Measurements from ENCODE around the gene JSRP1.

The JSRP1 gene

DNA sequence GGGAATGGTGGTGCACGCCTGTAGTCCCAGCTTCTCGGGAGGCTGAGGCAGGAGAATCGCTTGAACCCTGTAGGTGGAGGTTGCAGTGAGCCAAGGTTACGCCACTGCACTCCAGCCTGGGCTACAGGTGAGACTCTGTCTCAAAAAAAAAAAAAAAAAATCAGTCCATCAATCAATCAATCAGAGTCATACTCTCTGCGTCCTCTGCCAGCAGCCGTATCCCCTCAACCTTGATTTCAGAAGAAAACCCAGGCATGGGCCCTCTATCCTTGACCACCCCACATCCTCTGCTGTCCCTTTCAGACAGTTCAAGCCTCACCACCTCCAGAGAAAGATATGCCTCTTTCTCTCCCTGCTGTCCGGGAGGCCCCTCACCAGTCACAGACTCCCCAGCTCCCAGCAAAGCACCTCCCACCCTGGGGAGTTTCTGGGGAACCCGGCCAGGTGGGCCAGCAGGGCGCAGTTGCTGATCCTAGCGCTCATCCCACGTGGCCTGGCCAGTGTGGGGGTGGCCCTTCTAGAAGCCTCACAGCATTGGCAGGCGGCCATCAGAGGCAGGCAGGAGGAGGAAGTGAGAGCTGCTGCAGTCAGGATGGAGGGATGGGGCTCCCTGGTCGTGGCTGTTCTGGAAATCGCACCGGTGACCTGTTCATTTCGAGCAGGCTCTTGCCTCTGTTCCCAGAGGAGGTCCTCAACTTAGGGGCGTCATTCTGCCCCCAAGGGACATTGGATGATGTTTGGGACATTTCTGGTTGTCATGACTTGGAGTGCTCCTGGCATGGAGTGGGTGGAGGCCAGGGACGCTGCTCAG lies 10.2 kb upstream of the JSRP1 start:
- DNase-seq: no peak

GRCh38 chr19:2261438-2262172 lies 5.4 kb upstream of the JSRP1 start:
- DNase-seq: no peak

DNA sequence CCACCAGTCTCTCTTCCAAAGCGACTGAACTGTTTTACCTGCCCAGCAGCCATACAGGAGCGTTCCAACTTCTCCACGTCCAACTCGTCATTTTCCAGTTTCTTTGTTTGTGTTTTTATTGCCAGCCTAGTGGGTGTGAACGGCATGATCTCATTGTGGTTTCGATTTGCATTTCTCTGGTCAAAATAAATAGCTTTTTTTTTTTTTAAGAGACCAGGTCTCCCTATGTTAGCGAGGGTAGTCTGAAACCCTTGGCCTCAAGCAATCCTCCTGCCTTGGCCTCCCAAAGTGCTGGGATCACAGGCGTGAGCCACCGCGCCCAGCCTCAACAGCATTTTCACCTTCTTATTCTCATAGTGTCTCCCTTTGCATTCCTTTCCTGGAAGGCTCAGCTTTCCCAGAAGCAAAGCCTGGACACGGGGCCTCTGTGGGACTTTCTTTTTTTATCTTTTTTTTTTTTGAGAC lies 4.2 kb upstream of the JSRP1 start:
- no peak for DNase-seq

DNA sequence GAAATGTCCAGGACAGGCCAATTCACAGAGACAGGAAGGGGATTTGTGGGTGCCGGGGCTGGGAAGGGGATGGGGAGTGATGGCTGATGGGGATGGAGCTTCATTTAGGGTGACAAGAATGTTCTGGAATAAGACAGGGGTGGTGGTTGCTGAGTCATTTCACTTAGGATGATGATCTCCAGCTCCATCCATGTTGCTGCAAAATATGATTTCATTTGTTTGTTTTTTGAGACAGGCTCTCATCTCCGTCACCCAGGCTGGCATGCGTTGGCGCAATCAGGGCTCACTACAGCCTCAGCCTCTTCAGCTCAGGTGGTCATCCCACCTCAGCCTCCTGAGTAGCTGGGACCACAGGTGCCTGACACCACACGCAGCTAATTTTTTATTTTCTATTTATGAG lies 3.1 kb upstream of the JSRP1 start:
- no peak for DNase-seq

GRCh38 chr19:2255112-2255845 lies 938 bp downstream of the JSRP1 start:
- DNase-seq: no peak

GRCh38 chr19:2254064-2254872 lies 1.9 kb downstream of the JSRP1 start:
- DNase-seq: no peak

DNA sequence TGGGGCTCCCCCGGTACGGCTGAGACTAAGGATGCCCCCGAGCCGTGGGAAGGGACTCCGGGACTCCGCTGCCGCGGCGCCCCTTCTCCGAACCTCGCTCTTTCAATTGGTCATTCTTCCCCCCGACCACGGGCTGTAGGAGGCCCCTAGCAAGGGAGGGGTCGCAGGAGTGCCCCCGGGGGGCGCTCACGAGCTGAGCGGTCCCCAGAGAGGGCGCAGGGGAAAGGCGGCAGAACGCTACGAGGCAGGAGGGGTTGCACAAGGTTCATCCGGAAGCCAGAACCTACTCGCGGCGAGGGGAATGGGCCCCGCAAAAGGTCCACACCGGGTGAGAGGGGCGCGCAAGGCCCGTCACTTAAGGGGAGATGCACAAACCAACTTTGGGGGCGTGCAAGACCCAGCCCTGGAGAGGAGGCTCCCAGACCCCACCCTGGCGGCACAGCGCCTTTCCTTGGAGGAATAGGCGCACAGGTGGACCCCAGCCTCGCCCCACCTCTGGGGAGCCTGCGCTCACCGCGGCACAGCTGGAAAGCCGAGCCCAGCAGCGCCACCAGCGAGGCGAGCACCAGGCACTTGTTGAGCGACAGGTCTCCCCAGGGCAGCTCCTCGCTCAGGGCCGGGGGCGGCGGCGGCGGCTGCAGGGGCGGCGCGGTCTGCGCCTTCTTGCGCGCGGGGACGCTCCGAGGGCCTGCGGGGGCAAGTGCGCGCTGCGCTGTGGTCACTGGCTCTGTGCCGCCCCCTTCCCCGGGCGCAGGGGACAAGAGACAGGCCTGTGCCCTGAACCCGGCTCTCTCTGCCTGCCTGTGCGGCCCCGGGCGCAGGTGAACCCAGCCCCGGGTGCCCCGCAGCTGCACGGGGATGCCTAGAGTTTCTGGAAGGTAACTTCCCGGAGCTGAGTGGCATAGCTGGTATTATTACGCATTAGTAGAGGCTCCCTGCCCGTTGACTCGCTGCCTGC lies 2.8 kb downstream of the JSRP1 start:
- no peak for DNase-seq

- no peak for DNase-seq
Measured at GRCh38 chr19:2252797-2253105, 3.5 kb downstream of the JSRP1 start.

GRCh38 chr19:2252055-2252796 lies 4.0 kb downstream of the JSRP1 start:
- DNase-seq: no peak

- no peak for DNase-seq
Measured at GRCh38 chr19:2251106-2252054, 4.8 kb downstream of the JSRP1 start.

DNA sequence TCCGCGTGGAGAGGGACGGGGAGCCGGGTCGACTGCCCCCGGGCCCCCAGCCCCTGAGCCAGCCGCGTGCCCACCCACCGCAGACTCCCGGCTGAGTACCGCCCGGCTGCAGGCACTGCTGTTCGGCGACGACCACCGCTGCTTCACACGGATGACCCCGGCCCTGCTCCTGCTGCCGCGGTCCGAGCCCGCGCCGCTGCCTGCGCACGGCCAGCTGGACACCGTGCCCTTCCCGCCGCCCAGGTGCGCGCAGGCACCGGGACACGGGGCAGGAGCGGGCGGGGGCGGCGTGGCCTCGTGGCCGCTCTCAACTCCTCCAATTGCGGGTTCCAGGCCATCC lies 5.5 kb downstream of the JSRP1 start:
- DNase-seq: no peak

DNA sequence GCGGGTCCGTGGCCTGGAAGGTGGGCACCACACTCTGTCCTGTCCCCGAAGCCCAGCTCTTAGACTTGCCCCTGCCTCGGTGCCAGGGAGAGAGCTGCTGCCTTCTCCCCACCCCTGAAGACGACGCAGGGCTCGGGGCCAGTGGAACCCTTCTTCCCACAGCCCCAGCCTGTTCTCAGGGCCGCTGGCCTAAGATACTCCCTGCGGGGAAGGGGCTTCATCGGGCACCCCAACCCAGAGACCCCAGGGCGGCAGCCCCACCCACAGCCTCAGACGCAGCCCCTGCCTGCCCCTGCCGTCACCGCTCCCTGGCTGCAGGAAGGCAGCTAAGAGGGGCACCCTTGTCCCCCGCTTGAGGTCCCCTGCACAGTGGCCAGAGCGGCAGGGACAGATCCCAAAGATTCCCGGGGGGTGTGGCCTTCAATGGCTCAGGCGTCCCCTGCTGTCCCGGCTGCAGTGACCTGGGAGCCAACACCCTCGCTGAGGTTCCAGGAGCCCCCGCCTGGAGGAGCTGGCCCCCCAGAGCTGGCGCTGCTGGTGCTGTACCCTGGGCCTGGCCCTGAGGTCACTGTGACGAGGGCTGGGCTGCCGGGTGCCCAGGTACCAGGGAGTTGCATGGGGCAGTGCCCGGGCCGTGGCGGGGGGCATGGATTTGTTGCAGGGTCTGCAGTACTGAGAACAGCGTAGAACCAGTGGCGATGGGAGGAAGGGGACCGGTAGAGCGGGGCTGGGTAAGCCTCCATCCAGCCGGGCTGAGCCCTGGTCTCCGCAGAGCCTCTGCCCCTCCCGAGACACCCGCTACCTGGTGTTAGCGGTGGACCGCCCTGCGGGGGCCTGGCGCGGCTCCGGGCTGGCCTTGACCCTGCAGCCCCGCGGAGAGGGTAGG lies 6.1 kb downstream of the JSRP1 start:
- DNase-seq: no peak

DNA sequence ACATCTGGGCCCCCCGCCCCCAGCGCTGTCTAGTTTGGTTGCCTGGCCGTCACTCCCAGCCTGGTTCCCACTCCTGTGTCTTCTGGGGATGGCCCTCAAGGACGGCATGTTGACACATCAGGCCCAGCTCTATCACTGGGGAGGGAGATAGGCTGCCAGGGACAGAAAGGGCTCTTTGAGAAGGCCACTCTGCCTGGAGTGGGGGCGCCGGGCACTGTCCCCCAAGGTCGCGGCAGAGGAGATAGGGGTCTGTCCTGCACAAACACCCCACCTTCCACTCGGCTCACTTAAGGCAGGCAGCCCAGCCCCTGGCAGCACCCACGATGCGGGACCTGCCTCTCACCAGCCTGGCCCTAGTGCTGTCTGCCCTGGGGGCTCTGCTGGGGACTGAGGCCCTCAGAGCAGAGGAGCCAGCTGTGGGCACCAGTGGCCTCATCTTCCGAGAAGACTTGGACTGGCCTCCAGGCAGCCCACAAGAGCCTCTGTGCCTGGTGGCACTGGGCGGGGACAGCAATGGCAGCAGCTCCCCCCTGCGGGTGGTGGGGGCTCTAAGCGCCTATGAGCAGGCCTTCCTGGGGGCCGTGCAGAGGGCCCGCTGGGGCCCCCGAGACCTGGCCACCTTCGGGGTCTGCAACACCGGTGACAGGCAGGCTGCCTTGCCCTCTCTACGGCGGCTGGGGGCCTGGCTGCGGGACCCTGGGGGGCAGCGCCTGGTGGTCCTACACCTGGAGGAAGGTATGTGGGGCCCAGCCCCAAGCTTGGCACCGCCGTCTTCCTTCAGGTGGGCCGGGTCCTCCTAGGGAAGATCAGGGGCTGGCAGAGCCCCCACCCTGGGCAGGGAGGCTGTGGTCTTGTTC lies 7.0 kb downstream of the JSRP1 start, which contains the start of gene AMH:
TSS of gene AMH (plus strand) at position 314 of the 857 bp plus-strand sequence. CDS start at position 324, 10 bp downstream.
- no peak for DNase-seq

- DNase-seq: no peak
Measured at GRCh38 chr19:2248136-2249009, 7.8 kb downstream of the JSRP1 start.

DNA sequence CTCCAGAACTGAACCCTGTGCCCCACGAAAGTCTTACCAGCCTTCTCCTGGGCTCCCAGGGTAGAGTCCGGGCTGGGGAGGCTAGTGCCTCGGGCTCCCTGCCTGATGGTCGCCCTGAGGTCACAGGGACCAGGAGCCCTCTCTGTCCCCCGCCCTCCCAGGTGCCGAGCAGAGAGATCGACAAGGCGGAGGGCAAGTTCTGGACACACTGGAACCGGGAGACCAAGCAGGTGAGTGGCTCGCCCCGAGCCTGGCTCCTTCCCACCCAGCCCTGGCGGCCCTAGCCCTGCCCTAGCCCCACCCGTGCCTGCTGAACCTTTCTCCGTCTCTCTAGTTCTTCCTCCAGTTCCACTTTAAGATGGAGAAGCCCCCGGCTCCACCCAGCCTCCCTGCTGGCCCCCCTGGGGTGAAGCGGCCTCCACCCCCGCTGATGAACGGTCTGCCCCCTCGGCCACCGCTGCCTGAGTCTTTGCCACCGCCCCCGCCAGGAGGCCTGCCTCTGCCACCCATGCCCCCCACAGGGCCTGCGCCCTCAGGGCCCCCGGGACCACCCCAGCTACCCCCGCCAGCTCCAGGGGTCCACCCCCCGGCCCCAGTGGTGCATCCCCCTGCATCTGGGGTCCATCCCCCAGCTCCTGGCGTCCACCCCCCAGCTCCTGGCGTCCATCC lies 8.7 kb downstream of the JSRP1 start:
- no peak for DNase-seq

DNA sequence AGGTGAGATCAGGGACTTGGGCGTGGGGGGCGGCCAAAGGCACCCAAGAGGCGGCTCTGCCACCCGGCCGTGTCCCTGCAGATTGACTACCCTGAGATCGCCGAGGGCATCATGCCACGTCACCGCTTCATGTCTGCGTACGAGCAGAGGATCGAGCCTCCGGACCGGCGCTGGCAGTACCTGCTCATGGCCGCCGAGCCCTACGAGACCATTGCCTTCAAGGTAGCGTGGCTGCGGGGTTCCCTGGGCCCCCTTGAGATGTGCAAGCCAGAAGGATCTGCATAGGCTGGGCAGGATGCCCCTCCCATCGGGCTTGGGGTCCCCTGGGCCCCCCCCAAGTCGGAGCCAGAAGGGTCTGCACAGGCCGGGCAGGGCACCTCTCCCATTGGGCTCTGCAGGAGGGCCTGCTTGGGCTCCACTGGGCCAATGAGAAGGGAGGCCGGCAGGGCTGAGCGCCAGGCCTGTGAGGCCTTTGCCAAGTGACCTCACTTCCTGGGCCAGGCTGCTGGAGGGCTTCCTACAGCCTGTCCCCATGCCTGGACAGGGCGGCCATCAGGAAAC lies 9.3 kb downstream of the JSRP1 start:
- no peak for DNase-seq

Measured in NCI-H446 treated with DMSO at 0.1 percent for 48 hours (cell line).